Cardiac muscle cell (in vitro differentiated cells and primary cell): ENCODE data around the gene SBF2. TPM values are rescaled to one million over a fixed set of nuclear protein-coding genes. Genes with fewer than 3 reads are reported as not detected.

Experiments
- DNase-seq, 2 donors: peaks; one replicate each; pipeline versions ENCODE4 v3.0.0 to v3.0.0-alpha.2; 2010 to 2017; ENCODE audit warnings: low read depth in 1 of 2, low spot score in 1 of 2
- H3K27ac ChIP-seq: fragments of 200-600 bp; sonication (generic); 2 replicates; pipeline ENCODE4 v1.5.1; 2016
- H3K27me3 ChIP-seq: fragments of 200-600 bp; sonication (generic); 2 replicates; pipeline ENCODE4 v1.6.0; 2016; ENCODE audit warnings: control low read depth
- H3K36me3 ChIP-seq: fragments of 200-600 bp; sonication (generic); 2 replicates; pipeline ENCODE4 v1.5.1; 2016; ENCODE audit warnings: control low read depth
- H3K4me1 ChIP-seq: fragments of 200-600 bp; sonication (generic); 2 replicates; pipeline ENCODE4 v1.8.1; 2017; ENCODE audit warnings: low read depth, mild to moderate bottlenecking, mixed run types
- H3K4me3 ChIP-seq: fragments of 200-600 bp; sonication (generic); 2 replicates; pipeline ENCODE4 v1.5.1; 2016; ENCODE audit warnings: mild to moderate bottlenecking
- H3K9me3 ChIP-seq: fragments of 200-600 bp; sonication (generic); 2 replicates; pipeline ENCODE4 v1.5.1; 2017; ENCODE audit warnings: low read depth, mild to moderate bottlenecking, control low read depth
- CTCF ChIP-seq: IDR thresholded peaks from 2 replicates; pipeline ENCODE4 v1.5.1; 2012; ENCODE audit warnings: low read depth, mild to moderate bottlenecking, low read length
- polyA plus RNA-seq: library from polyadenylated mRNA; unstranded; fragments of >200 nt; fragmentation: Nextera tagmentation; extraction: Ambion mirVana; gene quantifications from 2 replicates; pipeline ENCODE4 v1.2.1, GENCODE V29; 2016
- total RNA-seq: library from RNA; depleted of rRNA; stranded (reverse); fragments of >200 nt; gene quantifications from 2 replicates; pipeline ENCODE4 v1.2.3, GENCODE V29; 2016

The SBF2 gene
- total and polyA plus RNA-seq, 2 experiments from 2014 or later, result 13.3 to 32.3 TPM

GRCh38 chr11:9735236-9735635, 558.8 kb downstream of the SBF2 start:
- no peaks in the 10 kb centered on the region for H3K27me3 ChIP-seq
- H3K4me3 ChIP-seq, result no peak overlapping the region
- no peak for TF ChIP-seq CTCF
- no peaks in the 10 kb centered on the region for H3K9me3 ChIP-seq
- no peaks in the 10 kb centered on the region for H3K4me1 ChIP-seq
- DNase-seq, result no peak
- H3K27ac ChIP-seq, result no peak overlapping the region
- peaks cover 10% of the 10 kb centered on the region for H3K36me3 ChIP-seq

GRCh38 chr11:9733212-9733611, 560.8 kb downstream of the SBF2 start:
- no peak for DNase-seq
- no peak overlapping the region for H3K4me3 ChIP-seq
- H3K27me3 ChIP-seq, result no peaks in the 10 kb centered on the region
- H3K4me1 ChIP-seq, result no peaks in the 10 kb centered on the region
- H3K36me3 ChIP-seq, result peaks cover 13% of the 10 kb centered on the region
- H3K9me3 ChIP-seq, result no peaks in the 10 kb centered on the region
- no peak for TF ChIP-seq CTCF
- no peak overlapping the region for H3K27ac ChIP-seq

GRCh38 chr11:9732453-9732852, 561.6 kb downstream of the SBF2 start:
- no peaks in the 10 kb centered on the region for H3K9me3 ChIP-seq
- H3K27ac ChIP-seq, result no peak overlapping the region
- no peak overlapping the region for H3K4me3 ChIP-seq
- no peaks in the 10 kb centered on the region for H3K27me3 ChIP-seq
- no peak for TF ChIP-seq CTCF
- peaks cover 13% of the 10 kb centered on the region for H3K36me3 ChIP-seq
- no peaks in the 10 kb centered on the region for H3K4me1 ChIP-seq
- no peak for DNase-seq

GRCh38 chr11:9731256-9731655, 562.8 kb downstream of the SBF2 start:
- no peak overlapping the region for H3K27ac ChIP-seq
- no peak for TF ChIP-seq CTCF

More at GRCh38 chr11:9731256-9731655, 562.8 kb downstream of the SBF2 start:
- peaks cover 13% of the 10 kb centered on the region for H3K36me3 ChIP-seq
- H3K9me3 ChIP-seq, result no peaks in the 10 kb centered on the region
- H3K4me1 ChIP-seq, result no peaks in the 10 kb centered on the region
- no peaks in the 10 kb centered on the region for H3K27me3 ChIP-seq
- no peak overlapping the region for H3K4me3 ChIP-seq
- DNase-seq, result no peak

Other genes with a start within 250 kb of the SBF2 start
- gene ADM, start 10.9 kb upstream of the SBF2 start, total RNA-seq, result 79.6 and 144 TPM in 2 replicates
- 60.2 and 93.1 TPM in 2 replicates for gene ADM, start 10.9 kb upstream of the SBF2 start, polyA plus RNA-seq
- gene AMPD3, start 161.0 kb upstream of the SBF2 start, total RNA-seq, result 3.3 and 13.0 TPM in 2 replicates
- gene AMPD3, start 161.0 kb upstream of the SBF2 start, polyA plus RNA-seq, result 1.8 and 2.9 TPM in 2 replicates
- 12.4 and 14.9 TPM in 2 replicates for gene RNF141, start 247.0 kb upstream of the SBF2 start, total RNA-seq
- 19.9 and 27.9 TPM in 2 replicates for gene RNF141, start 247.0 kb upstream of the SBF2 start, polyA plus RNA-seq